ENCODE measurements around the gene DNAJA2. TPM values are rescaled to one million over a fixed set of nuclear protein-coding genes. Genes with fewer than 3 reads are reported as not detected.

Gene DNAJA2
- total RNA-seq, 1 donor from 2014 or later = 81.9 TPM

- H3K4me3 ChIP-seq (ENCODE audit: low read depth, low read length) = no peak overlapping the region
- no peak for DNase-seq (ENCODE audit: low read depth)
- no peaks in the 10 kb centered on the region for H3K27me3 ChIP-seq (ENCODE audit: control insufficient read depth, insufficient read depth, low read length)
- TF ChIP-seq CTCF (IDR thresholded peaks at IDR 0.05; ENCODE audit: insufficient read depth, low read length, poor library complexity, severe bottlenecking) = peak; percentile 94
- no peaks in the 10 kb centered on the region for H3K36me3 ChIP-seq (ENCODE audit: control insufficient read depth, insufficient read depth, low read length)
Measured at GRCh38 chr16:46929378-46930332, 43.8 kb downstream of the DNAJA2 start.

GRCh38 chr16:46928811-46929210 is 44.7 kb downstream of the DNAJA2 start:
- Histone ChIP-seq H3K27me3 (ENCODE audit: control insufficient read depth, insufficient read depth, low read length) (no peaks in the 10 kb centered on the region), H3K4me3 (ENCODE audit: low read depth, low read length) (no peak overlapping the region), H3K36me3 (ENCODE audit: control insufficient read depth, insufficient read depth, low read length) (no peaks in the 10 kb centered on the region)
- DNase-seq (ENCODE audit: low read depth) = no peak
- TF ChIP-seq CTCF (IDR thresholded peaks at IDR 0.05; ENCODE audit: insufficient read depth, low read length, poor library complexity, severe bottlenecking) = no peak

GRCh38 chr16:46927273-46927672 is 46.2 kb downstream of the DNAJA2 start:
- no peak for DNase-seq (ENCODE audit: low read depth)
- Histone ChIP-seq H3K4me3 (ENCODE audit: low read depth, low read length) (no peak overlapping the region), H3K36me3 (ENCODE audit: control insufficient read depth, insufficient read depth, low read length) (peaks cover 1% of the 10 kb centered on the region), H3K27me3 (ENCODE audit: control insufficient read depth, insufficient read depth, low read length) (no peaks in the 10 kb centered on the region)
- TF ChIP-seq CTCF (IDR thresholded peaks at IDR 0.05; ENCODE audit: insufficient read depth, low read length, poor library complexity, severe bottlenecking) = no peak

- Histone ChIP-seq H3K4me3 (ENCODE audit: low read depth, low read length) (no peak overlapping the region), H3K27me3 (ENCODE audit: control insufficient read depth, insufficient read depth, low read length) (no peaks in the 10 kb centered on the region), H3K36me3 (ENCODE audit: control insufficient read depth, insufficient read depth, low read length) (peaks cover 1% of the 10 kb centered on the region)
- TF ChIP-seq CTCF (IDR thresholded peaks at IDR 0.05; ENCODE audit: insufficient read depth, low read length, poor library complexity, severe bottlenecking) = no peak
- no peak for DNase-seq (ENCODE audit: low read depth)
Measured at GRCh38 chr16:46926470-46927225, 46.8 kb downstream of the DNAJA2 start.

GRCh38 chr16:46924402-46924801 is 49.1 kb downstream of the DNAJA2 start:
- no peak for DNase-seq (ENCODE audit: low read depth)
- no peak overlapping the region for H3K4me3 ChIP-seq (ENCODE audit: low read depth, low read length)
- H3K27me3 ChIP-seq (ENCODE audit: control insufficient read depth, insufficient read depth, low read length) = no peaks in the 10 kb centered on the region
- no peak for TF ChIP-seq CTCF (IDR thresholded peaks at IDR 0.05; ENCODE audit: insufficient read depth, low read length, poor library complexity, severe bottlenecking)
- peaks cover 1% of the 10 kb centered on the region for H3K36me3 ChIP-seq (ENCODE audit: control insufficient read depth, insufficient read depth, low read length)

Data from kidney epithelial cell (primary cell).